GM18907 (cell line): ENCODE results near the gene OSMR.

ENCODE experiments used
- ATAC-seq: cut with Tn5 transposase; IDR thresholded peaks from one replicate; pipeline ENCODE4 v1.9.1; 2021; ENCODE audit warnings: mild to moderate bottlenecking, moderate library complexity; ENCODE audit not compliant: unreplicated experiment

The OSMR gene

GRCh38 chr5:38870595-38870994 is 24.8 kb downstream of the OSMR start:
- no peak for ATAC-seq

GRCh38 chr5:38871058-38871605 is 25.3 kb downstream of the OSMR start:
- ATAC-seq = no peak

GRCh38 chr5:38871790-38872551 is 26.2 kb downstream of the OSMR start:
- no peak for ATAC-seq

GRCh38 chr5:38872826-38873225 is 27.0 kb downstream of the OSMR start:
- ATAC-seq = no peak

DNA sequence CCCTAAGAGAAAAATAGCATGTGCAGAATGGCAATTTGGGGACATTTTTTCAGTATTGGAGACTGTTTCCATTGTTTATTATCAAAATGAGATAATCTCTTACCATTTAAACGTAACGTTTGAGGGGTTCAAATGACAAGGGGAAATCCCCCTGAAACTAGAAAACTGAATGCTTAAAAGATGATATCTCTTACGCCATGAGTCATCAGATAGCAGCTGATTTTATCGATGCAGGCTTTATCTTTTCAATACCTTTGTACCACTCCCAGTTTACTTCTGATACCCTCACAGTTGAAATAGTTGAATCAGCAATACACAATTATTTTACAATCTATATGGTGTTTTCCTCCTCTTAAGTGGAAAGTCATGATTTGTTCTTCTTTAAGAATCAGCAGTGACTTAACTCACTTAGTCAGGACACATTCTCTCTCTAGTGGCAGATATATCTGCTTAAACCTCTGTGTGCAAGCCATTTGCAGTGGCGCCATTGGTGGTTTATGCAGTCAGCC is 29.2 kb downstream of the OSMR start:
- no peak for ATAC-seq

DNA sequence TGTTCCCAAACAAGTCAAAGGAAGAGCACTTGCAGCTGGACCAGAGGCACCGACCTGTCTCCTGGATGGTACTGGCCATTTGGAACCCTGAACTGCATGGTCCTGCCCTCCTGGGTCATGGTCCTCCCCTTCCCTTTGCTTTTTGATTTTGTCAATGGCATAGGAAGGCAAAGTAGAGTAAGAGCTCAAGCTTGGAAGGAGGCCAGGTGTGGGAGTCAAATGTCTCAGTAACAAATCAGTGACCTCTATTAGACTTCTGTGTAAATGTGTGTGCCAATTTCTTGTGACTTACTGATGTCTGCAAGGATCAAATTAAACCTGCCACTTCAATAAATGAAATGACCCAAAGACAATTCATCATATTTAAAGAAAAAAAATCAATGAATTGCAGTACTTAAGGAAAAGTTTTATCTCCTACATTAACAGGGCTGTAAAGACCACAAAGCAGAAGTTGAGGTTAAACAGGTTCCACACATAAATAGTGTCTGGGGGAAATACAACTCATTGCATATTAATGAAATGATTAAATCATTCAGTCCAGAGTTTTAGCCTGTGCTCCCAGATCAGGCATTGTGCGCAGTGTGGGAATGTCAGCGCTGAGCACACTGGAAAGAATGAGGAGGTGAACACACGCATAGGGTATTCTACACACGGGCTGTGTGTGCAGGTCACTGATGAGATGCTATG is 32.7 kb downstream of the OSMR start:
- no peak for ATAC-seq

DNA sequence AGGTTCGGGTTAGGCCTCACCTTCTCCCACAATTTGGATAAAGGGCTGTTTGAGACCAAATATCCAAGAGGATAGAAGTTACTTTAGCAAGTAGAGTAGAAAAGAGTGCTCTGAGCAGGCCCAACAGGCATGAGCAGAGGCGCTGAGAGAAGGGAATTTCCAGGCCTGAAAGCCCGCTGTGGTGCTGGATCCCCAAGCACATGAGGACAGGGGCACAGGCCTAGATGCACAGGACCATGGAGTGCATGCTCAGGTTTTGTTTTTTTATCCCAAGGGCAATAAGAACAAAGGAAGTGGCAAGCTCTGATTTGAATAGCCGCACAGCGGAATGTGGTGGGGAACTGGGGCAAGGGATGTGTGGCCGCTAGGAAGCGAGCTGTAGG is 33.3 kb downstream of the OSMR start:
- no peak for ATAC-seq

DNA sequence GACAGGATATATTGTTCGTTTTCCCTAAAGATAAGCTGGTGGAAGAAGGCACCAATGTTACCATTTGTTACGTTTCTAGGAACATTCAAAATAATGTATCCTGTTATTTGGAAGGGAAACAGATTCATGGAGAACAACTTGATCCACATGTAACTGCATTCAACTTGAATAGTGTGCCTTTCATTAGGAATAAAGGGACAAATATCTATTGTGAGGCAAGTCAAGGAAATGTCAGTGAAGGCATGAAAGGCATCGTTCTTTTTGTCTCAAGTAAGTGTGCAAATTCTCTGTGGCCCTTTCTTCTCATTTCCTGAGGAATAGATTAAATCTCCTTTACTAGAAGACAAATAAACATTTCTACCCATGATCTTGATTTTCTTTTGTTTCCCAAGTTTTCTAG is 38.0 kb downstream of the OSMR start:
- ATAC-seq = no peak

DNA sequence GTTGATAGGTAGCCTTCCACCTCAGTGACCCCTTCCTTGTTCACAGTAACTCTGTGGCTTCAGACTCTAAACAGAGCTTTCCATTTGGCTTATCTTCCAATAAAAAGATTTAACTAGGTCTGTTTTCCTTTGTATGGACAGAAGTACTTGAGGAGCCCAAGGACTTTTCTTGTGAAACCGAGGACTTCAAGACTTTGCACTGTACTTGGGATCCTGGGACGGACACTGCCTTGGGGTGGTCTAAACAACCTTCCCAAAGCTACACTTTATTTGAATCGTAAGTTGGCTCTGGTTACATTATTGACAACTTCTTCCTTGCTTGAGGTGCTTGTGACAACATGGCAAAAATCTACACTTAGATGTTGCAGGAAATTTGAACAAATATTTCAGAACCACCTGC is 39.4 kb downstream of the OSMR start:
- no peak for ATAC-seq

DNA sequence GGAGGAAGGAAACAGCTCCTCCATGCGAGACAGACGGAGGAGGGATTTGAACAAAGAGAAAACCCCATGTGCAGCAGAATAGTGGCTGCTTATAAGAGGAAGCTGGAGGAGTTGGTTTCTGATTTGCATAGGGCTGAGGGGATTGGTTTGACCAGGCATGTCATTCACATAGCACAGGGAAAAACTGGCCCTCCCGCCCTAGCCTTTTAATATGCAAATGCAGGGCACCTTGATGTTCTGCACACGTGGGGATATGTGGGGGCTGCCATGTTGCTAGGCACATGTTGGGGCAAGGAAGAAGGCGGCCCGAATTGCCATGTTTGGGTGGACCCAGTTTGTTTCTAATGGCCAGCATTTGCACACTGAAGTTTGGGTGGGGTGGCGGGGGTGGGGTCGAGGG is 42.2 kb downstream of the OSMR start:
- ATAC-seq = no peak

DNA sequence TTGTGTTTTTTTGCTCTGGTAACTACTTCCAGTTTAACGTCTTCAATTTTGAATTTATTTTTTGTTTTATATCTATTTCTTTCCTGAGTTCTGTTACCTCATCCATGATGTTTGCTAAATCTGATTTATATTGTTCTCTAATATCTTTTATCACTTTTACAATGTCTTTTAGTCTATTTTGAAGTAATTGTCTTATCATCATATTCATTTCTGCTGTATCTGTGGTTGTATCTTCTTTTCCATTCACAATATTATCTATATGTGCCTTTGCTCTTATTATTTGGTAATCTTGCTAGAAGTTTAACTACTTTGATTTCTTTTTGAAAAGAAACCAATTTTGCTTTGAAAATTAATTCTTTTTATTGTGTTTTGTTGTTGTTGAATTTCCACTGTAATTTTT is 43.6 kb downstream of the OSMR start:
- ATAC-seq = no peak

DNA sequence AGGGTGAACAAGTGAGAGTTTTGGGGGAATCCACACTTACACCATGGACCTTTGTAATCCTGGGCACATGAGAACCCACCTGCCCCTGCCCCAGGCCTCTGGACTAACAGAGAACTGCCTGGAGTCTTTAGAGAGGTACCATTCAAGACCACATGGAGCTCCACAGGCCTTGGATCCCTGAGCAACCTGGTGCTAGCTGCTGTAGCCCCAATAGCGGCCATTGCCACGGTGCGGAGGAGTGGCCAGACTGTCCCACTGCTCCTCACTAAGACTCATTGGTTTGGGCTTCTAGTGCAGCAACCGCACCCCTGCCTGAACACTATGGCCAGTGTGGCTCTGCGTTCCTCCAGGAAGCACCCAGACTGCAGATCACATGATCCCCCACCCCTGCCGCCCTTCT is 45.8 kb downstream of the OSMR start:
- no peak for ATAC-seq

GRCh38 chr5:38892363-38892762 is 46.6 kb downstream of the OSMR start:
- no peak for ATAC-seq

DNA sequence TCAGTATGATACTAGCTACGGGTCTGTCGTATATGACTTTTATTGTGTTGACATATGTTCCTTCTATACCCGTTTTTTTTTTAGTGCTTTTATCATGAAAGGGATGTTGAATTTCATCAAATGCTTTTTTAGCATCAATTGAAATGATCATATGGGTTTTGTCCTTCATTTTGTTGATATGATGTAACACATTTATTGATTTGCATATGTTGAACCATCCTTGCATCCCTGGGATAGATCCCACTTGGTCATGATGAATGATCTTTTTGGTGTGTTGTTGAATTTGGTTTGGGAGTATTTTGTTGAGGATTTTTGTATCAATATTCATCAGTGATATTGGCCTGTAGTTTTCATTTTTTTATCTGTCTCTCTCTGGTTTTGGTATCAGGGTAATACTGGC is 50.9 kb downstream of the OSMR start:
- no peak for ATAC-seq

DNA sequence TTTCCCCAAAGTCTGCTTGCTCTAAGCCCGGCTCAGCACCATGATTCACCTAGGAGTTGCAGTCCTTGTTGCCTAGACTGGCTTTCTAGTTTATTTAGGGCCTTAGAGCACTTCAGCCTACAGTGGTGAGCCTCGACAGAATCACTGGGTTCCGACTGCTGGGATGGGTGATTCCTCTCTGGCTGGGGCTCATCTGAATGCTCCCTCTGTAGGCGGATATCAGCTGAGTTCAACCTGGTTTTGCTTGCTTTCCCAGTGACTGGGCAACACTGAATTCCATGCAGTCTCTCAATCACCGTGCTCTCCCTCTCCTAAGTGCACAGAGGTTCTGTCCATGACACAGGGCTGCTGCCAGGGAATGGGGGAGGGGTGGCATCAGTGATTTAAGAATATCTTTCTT is 54.1 kb downstream of the OSMR start:
- ATAC-seq = no peak

DNA sequence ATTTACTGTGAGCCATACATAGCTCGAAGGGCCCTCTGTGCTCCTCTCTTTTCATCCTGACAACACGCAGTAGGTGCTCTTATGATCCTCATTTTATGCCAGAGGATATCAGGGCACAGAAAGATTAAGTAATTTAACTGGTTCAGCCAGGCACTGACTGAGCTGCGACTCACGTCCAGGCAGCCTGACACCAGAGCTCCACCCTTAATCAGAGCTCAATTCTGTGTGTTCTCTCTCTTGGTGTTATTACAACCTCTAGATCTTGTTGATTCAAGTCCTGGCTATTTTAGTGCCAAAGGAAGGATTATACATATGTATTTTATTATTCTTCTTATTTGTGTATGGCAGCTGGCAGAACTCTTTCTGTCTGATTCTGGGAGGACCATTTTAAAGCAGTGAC is 59.7 kb downstream of the OSMR start:
- no peak for ATAC-seq

GRCh38 chr5:38906503-38906902 is 60.7 kb downstream of the OSMR start:
- no peak for ATAC-seq

DNA sequence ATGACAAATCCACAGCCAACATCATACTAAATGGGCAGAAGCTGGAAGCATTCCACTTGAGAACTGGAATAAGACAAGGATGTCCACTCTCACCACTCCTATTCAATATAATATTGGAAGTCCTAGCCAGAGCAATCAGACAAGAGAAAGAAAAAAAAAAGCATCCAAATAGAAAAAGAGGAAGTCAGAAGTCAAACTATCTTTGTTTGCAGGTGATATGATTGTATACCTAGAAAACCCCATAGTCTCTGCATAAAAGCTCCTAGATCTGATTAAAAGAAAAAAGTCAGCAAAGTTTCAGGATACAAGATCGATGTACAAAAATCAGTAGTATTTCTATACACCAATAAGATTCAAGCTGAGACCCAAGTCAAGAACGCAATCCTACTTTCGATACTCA is 66.1 kb downstream of the OSMR start:
- ATAC-seq = no peak

GRCh38 chr5:38913714-38914113 is 67.9 kb downstream of the OSMR start:
- ATAC-seq = no peak

GRCh38 chr5:38916802-38917201 is 71.0 kb downstream of the OSMR start:
- ATAC-seq = no peak

GRCh38 chr5:38921174-38921573 is 75.4 kb downstream of the OSMR start:
- no peak for ATAC-seq

DNA sequence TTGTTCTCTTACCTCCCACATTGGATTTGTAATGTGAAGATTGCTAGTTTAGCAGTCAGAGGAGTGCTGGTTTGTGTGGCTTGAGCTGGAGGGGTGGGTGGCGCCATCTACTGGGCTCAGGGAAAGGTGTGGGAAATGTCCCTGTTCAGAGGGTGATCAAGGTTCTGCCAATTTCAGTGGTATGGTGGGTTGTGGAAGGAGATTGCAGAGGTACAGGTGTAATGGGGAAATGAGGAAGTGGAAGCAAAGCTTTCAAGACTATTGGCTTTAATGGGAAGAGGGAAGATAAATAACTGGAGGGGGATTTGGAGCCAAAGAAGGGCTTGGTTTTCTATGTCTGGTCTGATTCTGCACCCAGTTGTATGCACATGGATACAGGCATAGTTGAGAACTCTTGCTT is 76.4 kb downstream of the OSMR start:
- no peak for ATAC-seq
